K562 (cell line): Measurements from ENCODE around the gene ADORA2A. TPM values are rescaled to one million over a fixed set of nuclear protein-coding genes. Genes with fewer than 3 reads are reported as not detected.

Experiments
- ATAC-seq: fragments of 200-7000 bp; cut with Tn5 transposase; 3 replicates; pipeline ENCODE4 v1.9.1; 2020; ENCODE audit warnings: moderate library complexity
- BruUV-seq: library from RNA; stranded (reverse); fragments of 400-500 nt; replicated peaks from 2 replicates; lab custom pipeline; 2021; lab: Mats Ljungman, UMichigan
- CTCF ChIA-PET: fragments of 300-600 bp; formaldehyde crosslinking; extraction: SDS; loops from one replicate; lab custom pipeline; 2021; ENCODE audit warnings: low intra/inter-chr PET ratio; lab: Yijun Ruan, JAX
- POLR2A ChIA-PET: fragments of 300-600, 350-650 bp; sonication (Branson Sonifier 250); formaldehyde crosslinking; extraction: SDS; loops from one replicate; lab custom pipeline; 2021; ENCODE audit warnings: antibody characterized with exemption, inconsistent platforms; lab: Yijun Ruan, JAX
- DNase-seq, 4 experiments: peaks; one replicate each; pipeline versions ENCODE4 v3.0.0 to v3.0.0-alpha.2; 2011 to 2018; ENCODE audit warnings: low spot score in 3 of 4, mixed read lengths in 3 of 4; ENCODE audit errors: extremely low read depth in 1 of 4
- FAIRE-seq: peaks from 2 replicates; lab custom pipeline; 2011; peaks lifted over from hg19 to GRCh38; lab: Jason Lieb, UNC
- H2AFZ ChIP-seq: 2 replicates; pipeline ENCODE4 v1.6.0; 2011; ENCODE audit warnings: low read depth, low read length, control low read depth, inconsistent platforms
- H3K27ac ChIP-seq: fragments of 200-600 bp; 3 replicates; pipeline ENCODE4 v1.8.0; 2011; ENCODE audit warnings: low read depth, mild to moderate bottlenecking, control low read depth, inconsistent platforms, low read length, moderate library complexity, mixed read lengths; ENCODE audit errors: extremely low read depth
- H3K27me3 ChIP-seq, 2 experiments: fragments of 300-600 bp in 1 of 2; 2 replicates in 1 of 2; 3 replicates in 1 of 2; pipeline versions ENCODE4 v1.6.0 to v1.8.0; 2011; ENCODE audit warnings: inconsistent platforms in 2 of 2, low read length in 2 of 2, mild to moderate bottlenecking in 1 of 2, mixed read lengths in 1 of 2, moderate library complexity in 1 of 2; ENCODE audit not compliant: control insufficient read depth in 2 of 2, insufficient read depth in 2 of 2
- H3K36me3 ChIP-seq: fragments of 300-600 bp; 3 replicates; pipeline ENCODE4 v1.8.0; 2011; ENCODE audit warnings: mild to moderate bottlenecking, low read length, inconsistent platforms; ENCODE audit not compliant: control insufficient read depth, insufficient read depth
- H3K4me1 ChIP-seq, 2 experiments: fragments of 200-600 bp in 1 of 2; replicated peaks in 1 of 2; 2 replicates in 1 of 2; 3 replicates in 1 of 2; pipeline versions ENCODE4 v1.5.1 to v1.8.0; 2011; ENCODE audit warnings: inconsistent platforms in 2 of 2, low read length in 2 of 2, mild to moderate bottlenecking in 1 of 2, mixed read lengths in 1 of 2, moderate library complexity in 1 of 2; ENCODE audit not compliant: control insufficient read depth in 2 of 2, insufficient read depth in 2 of 2
- H3K4me2 ChIP-seq: 2 replicates; pipeline ENCODE4 v1.6.1; 2011; ENCODE audit warnings: low read length, control low read depth, inconsistent platforms, mixed read lengths; ENCODE audit not compliant: insufficient read depth
- H3K4me3 ChIP-seq: fragments of 200-600 bp; sonication (generic), shearing (Covaris generic); 2 replicates; pipeline ENCODE4 v1.5.1; 2016; ENCODE audit warnings: control low read depth, inconsistent platforms
- H3K79me2 ChIP-seq: fragments of 200-600 bp; 3 replicates; pipeline ENCODE4 v1.8.0; 2011; ENCODE audit warnings: low read length, inconsistent platforms; ENCODE audit not compliant: control insufficient read depth, insufficient read depth
- H3K9ac ChIP-seq, 2 experiments: 2 replicates each; pipeline versions ENCODE4 v1.6.0 to v1.6.1; 2011; ENCODE audit warnings: low read depth in 2 of 2, low read length in 2 of 2, control low read depth in 1 of 2, inconsistent platforms in 1 of 2, mild to moderate bottlenecking in 1 of 2, mixed read lengths in 1 of 2; ENCODE audit not compliant: insufficient read depth in 1 of 2
- H3K9me1 ChIP-seq: one replicate; pipeline ENCODE4 v1.6.0; 2011; ENCODE audit warnings: inconsistent platforms, mild to moderate bottlenecking, low read length, moderate library complexity; ENCODE audit not compliant: control insufficient read depth, insufficient read depth
- H3K9me3 ChIP-seq: replicated peaks from 2 replicates; pipeline ENCODE4 v1.5.1; 2011; ENCODE audit warnings: low read depth, low read length, inconsistent platforms; ENCODE audit not compliant: control insufficient read depth, insufficient read depth
- H4K20me1 ChIP-seq: replicated peaks from 2 replicates; pipeline ENCODE4 v1.6.1; 2011; ENCODE audit warnings: low read length, inconsistent platforms, mixed read lengths; ENCODE audit not compliant: control insufficient read depth, insufficient read depth
- ARID2 ChIP-seq: fragments of 450-650 bp; IDR thresholded peaks from 2 replicates; pipeline ENCODE4 v1.6.1; 2017; ENCODE audit warnings: antibody characterized with exemption, mild to moderate bottlenecking
- ATF1 ChIP-seq, 2 experiments: fragments of 450-650 bp in 1 of 2; IDR thresholded peaks; 2 replicates each; pipeline ENCODE4 v1.6.1; 2016; ENCODE audit warnings: missing compliant biosample characterization in 1 of 2, missing genetic modification characterization in 1 of 2
- BACH1 ChIP-seq: fragments of 200-800 bp; sonication (Bioruptor generic); IDR thresholded peaks from 2 replicates; pipeline ENCODE4 v1.6.1; 2016; ENCODE audit warnings: missing genetic modification characterization, missing compliant biosample characterization
- DACH1 ChIP-seq: fragments of 450-650 bp; IDR thresholded peaks from 2 replicates; pipeline ENCODE4 v1.6.1; 2018; ENCODE audit not compliant: partially characterized antibody
- FOS ChIP-seq: IDR thresholded peaks from 3 replicates; pipeline ENCODE4 v1.6.1; 2011; ENCODE audit not compliant: insufficient read length; ENCODE audit errors: extremely low read depth
- HDAC8 ChIP-seq: fragments of 450-650 bp; IDR thresholded peaks from 2 replicates; pipeline ENCODE4 v1.6.1; 2016; ENCODE audit warnings: mild to moderate bottlenecking, missing genetic modification characterization, moderate library complexity, missing compliant biosample characterization
- KAT2B ChIP-seq: IDR thresholded peaks from one replicate; pipeline ENCODE4 v1.6.1; 2012; ENCODE audit warnings: low read depth, mild to moderate bottlenecking, control low read depth, inconsistent platforms, low read length, moderate library complexity
- KDM1A ChIP-seq, 2 experiments: fragments of 450-650 bp; IDR thresholded peaks; 2 replicates each; pipeline ENCODE4 v1.6.1; 2016; ENCODE audit warnings: mild to moderate bottlenecking in 2 of 2
- MAZ ChIP-seq, 2 experiments: fragments of 450-650 bp in 1 of 2; sonication (generic) in 1 of 2; formaldehyde crosslinking; IDR thresholded peaks in 1 of 2; conservative IDR thresholded peaks in 1 of 2; 2 replicates each; pipeline versions ENCODE4 v1.4.0 to v1.5.0; 2020; ENCODE audit warnings: mild to moderate bottlenecking in 1 of 2, missing genetic modification reagents in 1 of 2
- NCOA6 ChIP-seq: fragments of 450-650 bp; IDR thresholded peaks from 2 replicates; pipeline ENCODE4 v1.6.1; 2017; ENCODE audit warnings: mild to moderate bottlenecking
- NR1H2 ChIP-seq: sonication (generic); formaldehyde crosslinking; IDR thresholded peaks from 2 replicates; pipeline ENCODE4 v1.4.0; 2020; ENCODE audit warnings: mild to moderate bottlenecking, missing genetic modification reagents
- RBM25 ChIP-seq: fragments of 200-400 bp; formaldehyde crosslinking; IDR thresholded peaks from 2 replicates; pipeline ENCODE4 v1.6.1; 2018; ENCODE audit warnings: low read length, low read depth, moderate library complexity; ENCODE audit not compliant: severe bottlenecking
- ZBTB11 ChIP-seq, 3 experiments: fragments of 200-800 bp in 1 of 3; fragments of 250-450 bp in 1 of 3; fragments of 450-650 bp in 1 of 3; sonication (Bioruptor Pico) in 1 of 3; sonication (Bioruptor generic) in 1 of 3; formaldehyde crosslinking in 1 of 3; IDR thresholded peaks; 2 replicates each; pipeline versions ENCODE4 v1.6.1 to v1.8.0; 2016 to 2022; ENCODE audit warnings: mild to moderate bottlenecking in 2 of 3, missing genetic modification characterization in 2 of 3, missing compliant biosample characterization in 1 of 3, moderate library complexity in 1 of 3
- ZEB2 ChIP-seq: fragments of 450-650 bp; IDR thresholded peaks from 2 replicates; pipeline ENCODE4 v1.6.1; 2016
- ZNF212 ChIP-seq: fragments of 450-650 bp; formaldehyde crosslinking; IDR thresholded peaks from 2 replicates; pipeline ENCODE4 v1.4.0; 2020; ENCODE audit warnings: mild to moderate bottlenecking
- WGBS: fragments of 100-300 bp; shearing (Covaris generic); methylation state at CpG from one replicate; pipeline ENCODE4 v1.1.6; 2016; ENCODE audit warnings: low coverage, mixed read lengths; ENCODE audit not compliant: insufficient coverage; ENCODE audit errors: missing lambda C conversion rate; 5-methylcytosine and 5-hydroxymethylcytosine counted together
- in situ Hi-C: fragments of 300-500 bp; cut with MboI; formaldehyde crosslinking; loops from 4 replicates; pipeline ENCODE4 v1.15.0; 2018; ENCODE audit warnings: inconsistent platforms, mixed read lengths
- intact Hi-C: fragments of 100-400 bp; cut with micrococcal nuclease; formaldehyde crosslinking; loops from 2 replicates; pipeline ENCODE4 v1.14.2; 2022
- polyA plus RNA-seq, 8 experiments: library from polyadenylated mRNA; depleted of rRNA in 4 of 8; stranded (reverse) in 5 of 8; unstranded in 3 of 8; fragments of >200 nt; fragmentation: Nextera tagmentation in 2 of 8; fragmentation: Illumina TruSeq in 1 of 8; extraction: Ambion mirVana in 2 of 8; extraction: Trizol in 1 of 8; gene quantifications; 2 replicates each; pipeline versions ENCODE4 v1.2.1 to v1.2.3, GENCODE V29; 2011 to 2014; ENCODE audit warnings: inconsistent platforms in 1 of 8, missing spikeins in 1 of 8
- total RNA-seq, 7 experiments: library from RNA; depleted of rRNA in 6 of 7; stranded (reverse); fragments of >200 nt in 6 of 7; fragmentation: Illumina TruSeq in 2 of 7; extraction: Trizol in 2 of 7; gene quantifications; 2 replicates each; pipeline versions ENCODE4 v1.2.1 to v1.2.3, GENCODE V29; 2011 to 2021; ENCODE audit warnings: low replicate concordance in 1 of 7
- TF ChIP-seq, protein P1 (sequence below): fragments of 250-450 bp; sonication (Bioruptor Pico); IDR thresholded peaks from 2 replicates; pipeline ENCODE4 v1.4.0; 2020; ENCODE audit warnings: borderline replicate concordance

ADORA2A gene
- total and polyA plus RNA-seq, 9 of the 15 experiments (the other 6 are each of a cell fraction or from before 2014, with no cell fraction given) = 0.15 to 2.1 (median 0.66) TPM; not detected in 2

GRCh38 chr22:24424901-24425775 is 2.3 kb upstream of the ADORA2A start:
- intact Hi-C loops = loop anchor here (5.0 kb wide), 2 partner anchors 62 to 77 kb away; no protein-coding TSS in a partner anchor
- no TSS peak for BruUV-seq
- POLR2A ChIA-PET = interaction anchor here (1.1 kb wide), 1 partner anchor 24 kb away, joined by 3 read pairs; no protein-coding TSS in a partner anchor
- Histone ChIP-seq H4K20me1 (peaks cover 14% of the 10 kb centered on the region), H3K4me1 (peaks cover 0 to 40% of the 10 kb centered on the region in 2 experiments; a peak in 2 of 5 replicates), H3K4me3 (no peak overlapping the region), H2AFZ (no peak overlapping the region), H3K27ac (no peak overlapping the region)
- in situ Hi-C loops = no loop called here
- 32% methylated on average over 7 of the region's 32 CpGs for WGBS
- TF ChIP-seq HDAC8 (no peak), MAZ (CRISPR knock-in tag; conservative IDR thresholded peaks at IDR 0.05 in 1 of 2, IDR thresholded peaks at IDR 0.05 in 1 of 2) (no peak), ARID2 (no peak), KDM1A (IDR thresholded peaks at IDR 0.05) (no peak), KAT2B (no peak), FOS (no peak), ZNF212 (CRISPR knock-in tag) (no peak), NR1H2 (no peak), ZBTB11 (CRISPR knock-in tag; IDR thresholded peaks at IDR 0.05) (no peak), BACH1 (tag) (no peak), ATF1 (CRISPR knock-in tag; IDR thresholded peaks at IDR 0.05) (no peak), ATF1 (tag; IDR thresholded peaks at IDR 0.05) (no peak), RBM25 (no peak), ZEB2 (no peak), NCOA6 (no peak), DACH1 (no peak)
- TF ChIP-seq, protein P1, sequence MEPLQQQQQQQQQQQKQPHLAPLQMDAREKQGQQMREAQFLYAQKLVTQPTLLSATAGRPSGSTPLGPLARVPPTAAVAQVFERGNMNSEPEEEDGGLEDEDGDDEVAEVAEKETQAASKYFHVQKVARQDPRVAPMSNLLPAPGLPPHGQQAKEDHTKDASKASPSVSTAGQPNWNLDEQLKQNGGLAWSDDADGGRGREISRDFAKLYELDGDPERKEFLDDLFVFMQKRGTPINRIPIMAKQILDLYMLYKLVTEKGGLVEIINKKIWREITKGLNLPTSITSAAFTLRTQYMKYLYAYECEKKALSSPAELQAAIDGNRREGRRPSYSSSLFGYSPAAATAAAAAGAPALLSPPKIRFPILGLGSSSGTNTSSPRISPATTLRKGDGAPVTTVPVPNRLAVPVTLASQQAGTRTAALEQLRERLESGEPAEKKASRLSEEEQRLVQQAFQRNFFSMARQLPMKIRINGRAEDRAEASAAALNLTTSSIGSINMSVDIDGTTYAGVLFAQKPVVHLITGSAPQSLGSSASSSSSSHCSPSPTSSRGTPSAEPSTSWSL = no peak
- TF ChIP-seq, all 486 proteins: peak for 0
- no peak for DNase-seq
- CTCF ChIA-PET = interaction anchor here (2.0 kb wide), 1 partner anchor 100 kb away, joined by 6 read pairs; no protein-coding TSS in a partner anchor
- no peaks in the 10 kb centered on the region for H3K36me3 ChIP-seq
- no peak overlapping the region for H3K9ac ChIP-seq
- H3K9me3 ChIP-seq = no peaks in the 10 kb centered on the region
- peaks cover 2 to 32% of the 10 kb centered on the region in 2 experiments; a peak in 4 of 5 replicates for H3K27me3 ChIP-seq
- ATAC-seq = no peak
- FAIRE-seq = no peak
- no peak overlapping the region for H3K4me2 ChIP-seq
- no peaks in the 10 kb centered on the region for H3K79me2 ChIP-seq
- no peaks in the 10 kb centered on the region for H3K9me1 ChIP-seq
